GM18505 (cell line): ENCODE measurements around the gene ACO2.
A peak's percentile ranks its signal among the peaks of the same experiment; 100 is the strongest.

Source experiments
- ATAC-seq: cut with Tn5 transposase; IDR thresholded peaks from one replicate; pipeline ENCODE4 v1.9.1; 2021; ENCODE audit not compliant: unreplicated experiment
- POLR2A ChIP-seq: IDR thresholded peaks from 4 replicates; pipeline ENCODE4 v1.6.1; 2011; ENCODE audit warnings: borderline replicate concordance; ENCODE audit not compliant: insufficient read depth, insufficient read length; ENCODE audit errors: extremely low read depth

ACO2 gene

DNA sequence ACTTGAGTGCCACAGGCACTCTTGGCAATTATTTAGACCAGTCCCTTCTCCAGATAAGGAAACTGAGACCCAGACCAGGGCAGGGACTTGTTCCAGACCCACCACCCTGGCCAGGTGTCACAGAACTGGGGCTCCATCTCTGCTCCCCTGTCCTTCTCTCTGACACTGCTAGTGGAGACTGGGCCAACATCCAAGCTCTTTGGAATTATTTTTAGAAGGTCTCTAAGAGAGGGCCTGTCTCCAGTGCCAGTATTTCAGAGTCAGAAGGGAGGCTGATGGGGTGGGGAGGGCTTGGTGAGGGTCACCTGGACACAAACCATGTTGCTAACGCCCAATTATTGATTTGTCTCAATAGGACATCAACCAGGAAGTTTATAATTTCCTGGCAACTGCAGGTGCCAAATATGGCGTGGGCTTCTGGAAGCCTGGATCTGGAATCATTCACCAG is 42.6 kb downstream of the ACO2 start:
- TF ChIP-seq POLR2A: no peak
- ATAC-seq: no peak

DNA sequence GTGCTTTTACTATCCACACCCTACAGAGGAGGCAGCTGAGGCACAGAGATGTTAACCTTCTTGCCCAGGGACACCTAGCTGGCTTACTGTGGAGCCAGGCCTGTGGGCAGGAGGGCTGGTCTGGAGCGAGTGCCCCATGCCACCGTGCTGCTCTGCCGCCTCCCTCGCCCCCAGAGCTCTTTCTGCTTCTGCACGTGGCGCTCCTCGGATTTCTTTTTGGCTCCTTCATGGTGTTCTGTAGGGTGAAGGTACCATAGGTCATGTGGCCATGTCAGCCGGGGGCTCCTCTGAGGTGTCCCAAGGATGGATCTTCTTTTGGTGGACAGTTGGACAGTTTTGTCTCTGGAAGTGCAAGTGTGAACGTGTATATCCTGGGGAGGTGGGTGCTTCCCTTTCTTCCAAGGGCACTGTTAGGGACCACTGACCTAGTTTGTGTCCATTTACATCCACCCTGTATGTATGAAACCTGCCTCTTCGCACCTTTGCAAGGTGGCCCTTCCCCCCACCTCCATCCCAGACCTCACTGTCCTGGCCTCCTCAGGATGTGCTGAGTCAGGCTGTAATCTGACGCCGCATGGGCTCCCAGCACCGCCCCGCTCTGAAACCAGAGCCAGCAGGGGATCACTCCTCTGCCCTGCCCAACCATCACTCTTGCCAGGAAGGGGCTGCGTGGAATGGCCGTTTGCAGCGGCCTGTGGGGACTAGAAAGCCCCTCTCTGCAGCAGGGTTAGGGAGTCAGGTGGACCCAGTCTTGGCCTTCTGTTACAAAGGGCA is 43.7 kb downstream of the ACO2 start:
- TF ChIP-seq POLR2A: no peak
- no peak for ATAC-seq

DNA sequence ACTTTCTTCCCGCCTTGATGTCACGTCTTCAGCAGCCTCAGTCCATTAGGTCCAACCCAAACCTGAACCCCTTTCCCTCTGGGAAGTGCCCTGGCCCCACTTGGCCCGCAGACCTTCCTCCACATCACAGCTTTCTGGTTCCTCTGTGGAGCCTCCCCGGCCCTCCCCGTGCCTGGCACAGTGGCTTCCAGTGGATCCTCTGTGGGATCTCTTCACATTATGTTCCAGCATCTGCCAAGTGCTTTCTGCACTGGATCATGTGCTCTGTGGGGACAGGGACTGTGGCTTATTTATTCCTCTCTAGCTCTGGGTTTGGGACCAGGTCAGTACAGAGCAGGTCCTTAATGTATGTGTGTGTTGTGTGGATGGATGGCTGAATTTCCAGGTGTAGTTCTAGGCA is 44.5 kb downstream of the ACO2 start:
- no peak for TF ChIP-seq POLR2A
- no peak for ATAC-seq

GRCh38 chr22:41516462-41516861 is 47.5 kb downstream of the ACO2 start:
- no peak for ATAC-seq
- no peak for TF ChIP-seq POLR2A

DNA sequence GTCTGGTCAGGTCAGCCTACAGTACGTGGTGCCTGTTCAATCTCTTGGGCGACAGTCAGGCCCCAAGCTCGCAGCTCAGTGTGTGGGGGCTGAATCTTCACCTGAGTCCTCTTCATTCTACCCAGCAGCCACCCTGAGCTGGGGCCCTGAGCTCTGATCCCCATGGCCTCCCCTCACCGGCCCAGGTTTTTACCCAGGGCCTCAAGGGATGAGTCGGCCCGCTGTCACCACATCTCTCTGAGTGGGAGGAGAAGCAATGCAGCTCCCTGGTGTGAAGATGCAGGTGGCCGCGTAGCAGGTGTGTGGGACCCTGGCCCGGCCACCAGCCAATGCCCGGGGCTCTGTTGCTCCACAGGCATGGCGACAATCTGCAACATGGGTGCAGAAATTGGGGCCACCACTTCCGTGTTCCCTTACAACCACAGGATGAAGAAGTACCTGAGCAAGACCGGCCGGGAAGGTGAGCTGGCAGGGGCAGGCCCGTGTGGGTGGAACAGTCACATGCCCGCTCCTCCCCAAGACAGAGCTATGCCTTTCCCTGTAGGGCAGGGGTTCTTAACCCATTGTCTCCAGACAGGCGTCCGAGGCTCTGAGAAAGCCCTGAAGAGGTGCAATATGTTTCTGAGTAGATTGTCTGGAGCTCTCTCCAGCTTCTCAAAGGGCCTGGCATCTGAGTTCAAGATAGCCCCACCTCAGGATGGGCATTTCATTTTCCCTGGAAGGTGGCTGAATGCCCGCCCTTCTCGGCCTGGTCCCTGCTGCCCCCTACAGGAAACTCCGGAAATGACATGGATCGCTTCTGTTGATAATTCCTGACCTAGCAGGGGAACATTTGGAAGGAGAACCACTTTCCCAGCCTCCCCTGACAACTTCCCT is 48.5 kb downstream of the ACO2 start:
- no peak for TF ChIP-seq POLR2A
- ATAC-seq: no peak

DNA sequence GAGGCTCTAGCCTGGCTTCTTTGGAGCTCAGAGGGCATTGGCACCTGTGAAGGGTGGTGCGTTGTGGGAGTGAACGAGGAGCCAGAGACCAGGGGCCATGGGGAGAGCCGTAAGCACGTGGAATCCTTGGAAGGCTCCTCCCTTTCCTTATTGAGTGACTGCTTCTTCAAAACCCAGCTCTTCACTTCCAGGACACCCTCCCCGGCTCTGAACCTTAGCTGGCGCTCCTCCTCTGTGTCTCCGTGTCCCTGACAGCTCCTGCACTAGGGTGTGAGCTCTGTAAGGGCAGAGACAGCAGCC is 49.1 kb downstream of the ACO2 start:
- no peak for ATAC-seq
- no peak for TF ChIP-seq POLR2A

DNA sequence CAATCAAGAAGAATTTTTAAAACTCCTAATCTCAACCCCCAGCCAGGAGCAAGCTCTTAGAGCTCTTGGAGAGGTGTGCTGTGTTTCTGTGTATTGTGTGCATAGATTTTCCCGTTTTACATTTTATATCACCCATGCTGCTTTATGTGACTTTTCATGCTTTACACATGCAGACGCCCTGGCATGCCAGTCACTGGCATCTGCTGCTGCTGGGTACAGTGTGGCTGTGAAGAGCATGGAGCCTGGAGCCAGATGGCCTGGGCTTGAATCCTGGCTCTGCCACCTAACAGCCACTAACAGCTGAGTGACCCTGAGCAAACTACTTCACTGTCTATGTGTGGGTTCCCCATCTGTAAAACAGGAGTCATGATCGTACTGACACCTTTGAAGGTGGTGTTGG is 52.2 kb downstream of the ACO2 start:
- no peak for ATAC-seq
- TF ChIP-seq POLR2A: no peak

- ATAC-seq: no peak
- no peak for TF ChIP-seq POLR2A
These were observed 53.9 kb downstream of the ACO2 start for GRCh38 chr22:41522813-41523212.

DNA sequence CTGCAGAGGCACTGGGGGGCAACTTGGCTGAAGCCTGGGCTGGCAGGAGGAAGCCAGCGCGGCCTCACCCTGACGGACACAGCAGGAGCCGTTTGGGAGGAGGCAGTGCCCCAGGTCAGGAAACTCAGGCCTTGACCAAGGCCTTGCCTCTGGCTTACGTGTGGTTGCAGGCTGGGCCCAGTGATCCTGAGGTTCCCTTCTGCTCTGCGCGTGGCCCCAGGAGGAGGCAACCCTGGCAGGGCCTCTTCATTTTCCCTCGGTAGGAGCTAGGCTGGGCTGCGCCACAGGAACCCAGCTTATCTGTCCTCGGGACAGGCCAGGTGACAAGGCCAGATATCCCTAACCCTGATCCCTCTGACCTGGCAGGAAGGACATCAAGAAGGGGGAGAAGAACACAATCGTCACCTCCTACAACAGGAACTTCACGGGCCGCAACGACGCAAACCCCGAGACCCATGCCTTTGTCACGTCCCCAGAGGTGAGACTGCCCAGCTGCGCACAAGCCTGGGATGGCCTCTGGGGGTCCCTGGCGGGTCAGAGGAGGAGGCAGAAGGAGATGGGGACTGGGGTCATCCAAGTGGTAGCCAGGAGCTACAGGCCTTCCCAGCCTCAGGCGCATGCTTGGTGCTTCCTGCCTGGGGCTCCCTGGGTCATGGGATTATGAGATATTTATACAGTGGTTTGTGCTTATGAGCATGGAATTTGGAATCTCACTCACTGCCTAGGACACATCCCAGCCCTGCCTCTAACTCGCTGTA is 54.7 kb downstream of the ACO2 start:
- no peak for TF ChIP-seq POLR2A
- no peak for ATAC-seq

DNA sequence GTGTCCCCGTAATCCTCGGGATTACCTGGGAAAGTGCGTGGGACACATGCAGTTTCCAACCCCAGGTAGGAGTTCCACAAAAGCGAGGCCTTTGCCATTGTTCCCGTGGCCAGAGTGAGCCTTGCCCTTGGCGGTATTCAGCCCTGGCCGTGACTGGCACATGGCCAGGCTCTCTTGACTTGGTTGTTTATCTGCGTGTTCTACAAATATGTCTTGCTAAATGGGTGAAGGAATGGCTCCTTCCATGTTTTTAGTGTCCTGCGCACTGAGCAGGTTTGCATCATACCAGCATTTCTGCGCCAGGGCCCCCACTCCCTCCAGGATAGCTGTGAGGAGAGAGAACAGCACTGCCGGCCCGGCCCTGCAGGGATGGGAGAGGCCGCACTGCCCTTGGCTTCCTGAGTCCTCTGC is 55.3 kb downstream of the ACO2 start:
- TF ChIP-seq POLR2A: no peak
- no peak for ATAC-seq

DNA sequence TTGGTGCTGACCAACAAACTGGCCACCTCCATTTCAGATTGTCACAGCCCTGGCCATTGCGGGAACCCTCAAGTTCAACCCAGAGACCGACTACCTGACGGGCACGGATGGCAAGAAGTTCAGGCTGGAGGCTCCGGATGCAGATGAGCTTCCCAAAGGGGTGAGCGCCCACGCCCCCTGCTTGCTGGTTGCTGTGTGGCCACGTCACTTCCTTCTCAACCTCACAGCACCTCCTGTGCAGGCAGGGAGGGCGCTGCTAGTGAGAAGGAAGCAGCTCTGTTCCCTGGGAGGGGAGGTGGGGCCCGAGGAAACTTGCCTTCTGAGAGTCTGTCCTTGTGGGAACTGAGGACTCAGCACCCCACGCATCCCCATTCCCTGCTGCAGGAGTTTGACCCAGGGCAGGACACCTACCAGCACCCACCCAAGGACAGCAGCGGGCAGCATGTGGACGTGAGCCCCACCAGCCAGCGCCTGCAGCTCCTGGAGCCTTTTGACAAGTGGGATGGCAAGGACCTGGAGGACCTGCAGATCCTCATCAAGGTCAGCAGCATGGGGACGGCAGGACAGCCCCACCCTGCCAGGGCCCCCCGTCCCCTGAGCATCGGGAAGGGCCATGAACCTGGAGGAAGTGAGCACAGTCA is 56.0 kb downstream of the ACO2 start:
- TF ChIP-seq POLR2A: no peak
- no peak for ATAC-seq

- no peak for ATAC-seq
- peak; percentile 4 for TF ChIP-seq POLR2A
These were observed 56.7 kb downstream of the ACO2 start for GRCh38 chr22:41525450-41526225.
